GM21528 (cell line): ENCODE data around the gene HPS6.

Experiments used
- ATAC-seq: cut with Tn5 transposase; IDR thresholded peaks from one replicate; pipeline ENCODE4 v1.9.1; 2021; ENCODE audit warnings: mild to moderate bottlenecking, moderate library complexity; ENCODE audit not compliant: unreplicated experiment, low FRiP score

Gene HPS6

GRCh38 chr10:102067091-102067916 is 2.2 kb downstream of the HPS6 start:
- ATAC-seq: no peak

GRCh38 chr10:102068216-102068615 is 3.1 kb downstream of the HPS6 start:
- no peak for ATAC-seq

GRCh38 chr10:102069071-102069470 is 3.9 kb downstream of the HPS6 start:
- ATAC-seq: no peak

- no peak for ATAC-seq
These were observed 7.8 kb downstream of the HPS6 start for GRCh38 chr10:102072673-102073527.

GRCh38 chr10:102083541-102083940 is 18.4 kb downstream of the HPS6 start:
- no peak for ATAC-seq

- no peak for ATAC-seq
These were observed 20.2 kb downstream of the HPS6 start for GRCh38 chr10:102085336-102085735.

- ATAC-seq: no peak
These were observed 21.0 kb downstream of the HPS6 start for GRCh38 chr10:102086196-102086595.

- ATAC-seq: no peak
These were observed 25.6 kb downstream of the HPS6 start for GRCh38 chr10:102090772-102091171.

GRCh38 chr10:102096449-102096848 is 31.3 kb downstream of the HPS6 start:
- ATAC-seq: no peak

- ATAC-seq: no peak
These were observed 36.0 kb downstream of the HPS6 start for GRCh38 chr10:102101152-102101551.

GRCh38 chr10:102102421-102102820 is 37.3 kb downstream of the HPS6 start:
- no peak for ATAC-seq

- no peak for ATAC-seq
These were observed 41.8 kb downstream of the HPS6 start for GRCh38 chr10:102106998-102107397.

GRCh38 chr10:102109166-102110116 is 44.3 kb downstream of the HPS6 start:
- no peak for ATAC-seq

GRCh38 chr10:102111276-102111675 is 46.1 kb downstream of the HPS6 start:
- ATAC-seq: no peak

- no peak for ATAC-seq
These were observed 47.2 kb downstream of the HPS6 start for GRCh38 chr10:102112210-102112817.

GRCh38 chr10:102113261-102113955 is 48.3 kb downstream of the HPS6 start:
- no peak for ATAC-seq

GRCh38 chr10:102113956-102114857 is 49.1 kb downstream of the HPS6 start:
- ATAC-seq: peak; percentile 22

- peak; percentile 63 for ATAC-seq
These were observed 49.9 kb downstream of the HPS6 start for GRCh38 chr10:102114861-102115618.
